ENCODE results near the gene RNF112. TPM values are rescaled to one million over a fixed set of nuclear protein-coding genes. Genes with fewer than 3 reads are reported as not detected.
A peak's percentile ranks its signal among the peaks of the same experiment; 100 is the strongest.
"Not testable (repeated sequence)": the region's sequence is repeated elsewhere in the genome, so short reads cannot be mapped to it uniquely, and the experiment has no call there.

The RNF112 gene
- polyA plus RNA-seq, 2 donors, result 1.1 to 3.7 TPM

DNA sequence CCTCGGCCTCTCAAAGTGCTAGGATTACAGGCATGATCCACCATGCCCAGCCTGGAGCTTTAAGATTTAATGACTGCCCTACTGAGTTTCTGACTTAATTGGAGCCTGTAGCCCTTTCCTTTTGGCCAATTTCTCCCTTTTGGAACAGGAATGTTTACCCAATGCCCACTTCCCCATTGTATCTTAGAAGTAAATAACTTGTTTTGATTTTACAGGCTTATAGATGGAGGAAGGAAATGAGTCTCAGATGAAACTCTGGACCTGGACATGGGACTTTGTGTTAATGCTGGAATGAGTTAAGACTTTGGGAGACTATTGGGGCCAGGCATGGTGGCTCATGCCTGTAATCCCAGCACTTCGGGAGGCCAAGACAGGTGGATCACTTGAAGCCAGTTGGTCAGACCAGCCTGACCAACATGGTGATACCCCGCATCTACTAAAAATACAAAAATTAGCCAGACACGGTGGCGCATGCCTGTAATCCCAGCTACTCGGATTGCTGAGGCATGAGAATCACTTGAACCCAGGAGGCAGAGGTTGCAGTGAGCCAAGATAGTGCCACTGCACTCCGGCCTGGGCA, 51.5 kb downstream of the RNF112 start:
- H3K4me1 ChIP-seq (ENCODE audit: control insufficient read depth in 2 of 2, insufficient read depth in 2 of 2, low read length in 1 of 2); H3K27me3 ChIP-seq (ENCODE audit: control insufficient read depth in 1 of 2, insufficient read depth in 2 of 2, low read length in 2 of 2); H3K27ac ChIP-seq (ENCODE audit: low read depth in 2 of 2, low read length in 1 of 2); H3K4me3 ChIP-seq (ENCODE audit: low read depth in 1 of 2, low read length in 2 of 2); H3K36me3 ChIP-seq (ENCODE audit: control insufficient read depth in 2 of 2, insufficient read depth in 2 of 2, low read length in 1 of 2); H3K9me3 ChIP-seq (ENCODE audit: control insufficient read depth in 2 of 2, insufficient read depth in 1 of 2, low read depth in 1 of 2, low read length in 1 of 2): not testable (repeated sequence)
- WGBS, 2 donors, result 92% methylated on average over 7 of the region's 7 CpGs

DNA sequence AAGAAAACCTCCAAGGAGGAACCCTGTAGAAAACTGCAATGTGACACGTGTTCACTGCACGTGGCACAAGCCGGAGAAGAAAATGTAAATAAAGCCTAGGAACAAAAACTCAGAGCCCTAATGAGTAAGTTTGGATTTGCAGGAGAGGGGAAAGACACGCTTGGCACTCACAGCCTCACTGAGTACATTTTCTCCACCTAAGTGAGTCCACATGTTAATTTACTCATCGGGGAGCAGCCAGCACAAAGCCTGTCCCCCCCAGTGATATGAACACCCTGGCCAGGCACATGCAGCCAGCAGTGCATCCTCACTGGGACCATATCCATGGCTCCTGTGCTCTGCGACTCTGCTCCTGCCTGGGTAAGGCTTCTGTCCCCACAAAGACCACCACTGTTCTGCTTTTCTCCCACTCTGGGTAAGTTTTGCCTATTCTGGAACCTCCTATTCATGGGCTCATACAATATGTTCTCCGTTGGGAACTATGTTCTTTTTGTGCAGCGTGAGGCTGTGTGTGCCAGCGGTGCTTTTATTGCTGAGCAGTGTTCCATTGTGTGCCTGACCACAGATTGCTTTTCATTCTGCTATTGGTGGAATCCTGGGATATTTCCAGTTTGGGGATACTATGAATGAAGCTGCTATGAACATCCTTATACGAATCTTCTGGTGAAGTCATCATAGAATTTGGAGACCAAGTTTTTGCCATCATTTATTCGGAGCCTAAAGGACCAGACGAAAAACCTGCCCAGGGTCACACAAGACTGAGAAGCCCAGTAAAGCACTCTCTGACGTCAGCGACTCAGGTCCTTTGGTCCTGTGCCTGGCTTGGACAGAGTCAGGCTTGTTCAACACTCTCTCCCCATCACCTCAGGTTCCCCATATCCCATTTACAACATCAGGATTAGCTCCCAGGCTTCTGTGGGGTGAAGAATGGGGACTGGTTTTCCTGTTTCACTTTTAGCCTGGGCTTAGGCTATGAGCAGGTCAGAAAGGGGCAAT, 53.3 kb downstream of the RNF112 start:
- Histone ChIP-seq H3K4me1 (ENCODE audit: control insufficient read depth in 2 of 2, insufficient read depth in 2 of 2, low read length in 1 of 2) (peaks cover 0 to 7% of the 10 kb centered on the region in 2 donors), H3K9me3 (ENCODE audit: control insufficient read depth in 2 of 2, insufficient read depth in 1 of 2, low read depth in 1 of 2, low read length in 1 of 2) (no peaks in the 10 kb centered on the region), H3K4me3 (ENCODE audit: low read depth in 1 of 2, low read length in 2 of 2) (no peak overlapping the region), H3K27ac (ENCODE audit: low read depth in 2 of 2, low read length in 1 of 2) (peak overlapping the region; percentile 51 to 57), H3K27me3 (ENCODE audit: control insufficient read depth in 1 of 2, insufficient read depth in 2 of 2, low read length in 2 of 2) (no peaks in the 10 kb centered on the region), H3K36me3 (ENCODE audit: control insufficient read depth in 2 of 2, insufficient read depth in 2 of 2, low read length in 1 of 2) (no peaks in the 10 kb centered on the region)
- WGBS, 2 donors, result 57% methylated on average over 14 of the region's 14 CpGs

Other genes starting within 250 kb of the RNF112 start
- 10 to 100 TPM; 27.9 to 44.7 TPM for gene EPN2, start 173.9 kb upstream of the RNF112 start, polyA plus RNA-seq
- gene B9D1, start 48.5 kb upstream of the RNF112 start, polyA plus RNA-seq, result 10 to 100 TPM in 1 of 2 donors, 1 to 10 TPM in 1; 8.2 to 11.5 TPM
- 10 to 100 TPM; 27.7 to 28.3 TPM for gene MAPK7, start 32.7 kb upstream of the RNF112 start, polyA plus RNA-seq
- gene MFAP4, start 24.0 kb upstream of the RNF112 start, polyA plus RNA-seq, result 10 to 100 TPM in 1 of 2 donors, 1 to 10 TPM in 1; 8.3 to 33.7 TPM
- gene SLC47A1, start 122.6 kb downstream of the RNF112 start, polyA plus RNA-seq, result 1 to 10 TPM; 1.1 to 1.4 TPM
- gene ALDH3A2, start 237.5 kb downstream of the RNF112 start, polyA plus RNA-seq, result 100 to 1,000 TPM in 1 of 2 donors, 10 to 100 TPM in 1; 77.3 to 106 TPM

Measured in esophagus (tissue), 2 donors.